ENCODE data around the gene MRPS26.

GRCh38 chr20:3088031-3088430, 42.2 kb downstream of the MRPS26 start:
- no peak for TF ChIP-seq ZBTB33 (IDR thresholded peaks at IDR 0.05)
- TF ChIP-seq, protein P1, sequence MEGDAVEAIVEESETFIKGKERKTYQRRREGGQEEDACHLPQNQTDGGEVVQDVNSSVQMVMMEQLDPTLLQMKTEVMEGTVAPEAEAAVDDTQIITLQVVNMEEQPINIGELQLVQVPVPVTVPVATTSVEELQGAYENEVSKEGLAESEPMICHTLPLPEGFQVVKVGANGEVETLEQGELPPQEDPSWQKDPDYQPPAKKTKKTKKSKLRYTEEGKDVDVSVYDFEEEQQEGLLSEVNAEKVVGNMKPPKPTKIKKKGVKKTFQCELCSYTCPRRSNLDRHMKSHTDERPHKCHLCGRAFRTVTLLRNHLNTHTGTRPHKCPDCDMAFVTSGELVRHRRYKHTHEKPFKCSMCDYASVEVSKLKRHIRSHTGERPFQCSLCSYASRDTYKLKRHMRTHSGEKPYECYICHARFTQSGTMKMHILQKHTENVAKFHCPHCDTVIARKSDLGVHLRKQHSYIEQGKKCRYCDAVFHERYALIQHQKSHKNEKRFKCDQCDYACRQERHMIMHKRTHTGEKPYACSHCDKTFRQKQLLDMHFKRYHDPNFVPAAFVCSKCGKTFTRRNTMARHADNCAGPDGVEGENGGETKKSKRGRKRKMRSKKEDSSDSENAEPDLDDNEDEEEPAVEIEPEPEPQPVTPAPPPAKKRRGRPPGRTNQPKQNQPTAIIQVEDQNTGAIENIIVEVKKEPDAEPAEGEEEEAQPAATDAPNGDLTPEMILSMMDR (IDR thresholded peaks at IDR 0.05 in 2 of 3, conservative IDR thresholded peaks at IDR 0.05 in 1 of 3; ENCODE audit: control insufficient read depth in 2 of 3, extremely low read depth in 1 of 3, insufficient read depth in 1 of 3, low read depth in 3 of 3, low read length in 3 of 3) = no peak

Measured in GM12878 (cell line).